SK-N-SH (cell line): ENCODE data around the gene DENND5B. TPM values are rescaled to one million over a fixed set of nuclear protein-coding genes. Genes with fewer than 3 reads are reported as not detected.

ENCODE experiments used
- CTCF ChIA-PET: fragments of 300-600, 350-600 bp; formaldehyde crosslinking; extraction: SDS; loops from one replicate; lab custom pipeline; 2021; lab: Yijun Ruan, JAX
- POLR2A ChIA-PET: fragments of 350-600 bp; sonication (Branson Sonifier 250); formaldehyde crosslinking; extraction: SDS; loops from one replicate; lab custom pipeline; 2020; ENCODE audit warnings: antibody characterized with exemption, inconsistent platforms; lab: Yijun Ruan, JAX
- DNase-seq: peaks from one replicate; pipeline ENCODE4 v3.0.0; 2012
- H2AFZ ChIP-seq: fragments of 200-600 bp; sonication (generic); 2 replicates; pipeline ENCODE4 v1.8.1; 2016; ENCODE audit warnings: antibody characterized with exemption, mild to moderate bottlenecking, low read depth
- H3F3A ChIP-seq: fragments of 200-600 bp; sonication (generic); replicated peaks from 2 replicates; pipeline ENCODE3; 2016; ENCODE audit warnings: antibody characterized with exemption, mild to moderate bottlenecking; ENCODE audit not compliant: insufficient read depth
- H3K27ac ChIP-seq, 2 experiments: fragments of 200-500 bp in 1 of 2; fragments of 200-600 bp in 1 of 2; sonication (Bioruptor generic) in 1 of 2; sonication (generic), shearing (Covaris generic) in 1 of 2; 2 replicates each; pipeline versions ENCODE4 v1.5.1 to v1.6.1; 2014 to 2016; ENCODE audit warnings: low read depth in 2 of 2, inconsistent platforms in 1 of 2, low read length in 1 of 2, mild to moderate bottlenecking in 1 of 2, mixed read lengths in 1 of 2
- H3K27me3 ChIP-seq: fragments of 200-600 bp; sonication (generic), shearing (Covaris generic); 2 replicates; pipeline ENCODE4 v1.6.1; 2016; ENCODE audit warnings: mixed run types; ENCODE audit not compliant: insufficient read depth
- H3K36me3 ChIP-seq, 2 experiments: fragments of 200-500 bp in 1 of 2; fragments of 200-600 bp in 1 of 2; sonication (Bioruptor generic) in 1 of 2; sonication (generic) in 1 of 2; replicated peaks in 1 of 2; 2 replicates each; pipeline versions ENCODE3 to v1.5.1; 2014 to 2016; ENCODE audit warnings: low read length in 1 of 2, mild to moderate bottlenecking in 1 of 2; ENCODE audit not compliant: insufficient read depth in 2 of 2, control insufficient read depth in 1 of 2
- H3K4me1 ChIP-seq, 2 experiments: fragments of 200-500 bp in 1 of 2; fragments of 200-600 bp in 1 of 2; sonication (Bioruptor generic) in 1 of 2; sonication (generic), shearing (Covaris generic) in 1 of 2; 2 replicates each; pipeline versions ENCODE4 v1.5.1 to v1.6.1; 2014 to 2016; ENCODE audit warnings: low read depth in 1 of 2, low read length in 1 of 2, mixed run types in 1 of 2; ENCODE audit not compliant: insufficient read depth in 2 of 2, control insufficient read depth in 1 of 2
- H3K4me2 ChIP-seq: fragments of 200-600 bp; sonication (generic), shearing (Covaris generic); 2 replicates; pipeline ENCODE4 v1.6.1; 2017; ENCODE audit warnings: mixed run types
- H3K4me3 ChIP-seq, 2 experiments: fragments of 200-500 bp in 1 of 2; fragments of 200-600 bp in 1 of 2; sonication (Bioruptor generic) in 1 of 2; sonication (generic), shearing (Covaris generic) in 1 of 2; 2 replicates each; pipeline versions ENCODE4 v1.5.1 to v1.8.1; 2014 to 2016; ENCODE audit warnings: low read depth in 2 of 2, inconsistent platforms in 1 of 2, low read length in 1 of 2, mild to moderate bottlenecking in 1 of 2, mixed read lengths in 1 of 2, moderate library complexity in 1 of 2
- H3K79me2 ChIP-seq: fragments of 200-600 bp; sonication (generic); 2 replicates; pipeline ENCODE4 v1.8.1; 2017; ENCODE audit warnings: mild to moderate bottlenecking; ENCODE audit not compliant: insufficient read depth
- H3K9ac ChIP-seq: fragments of 200-600 bp; sonication (generic); 2 replicates; pipeline ENCODE4 v1.6.1; 2017; ENCODE audit warnings: mixed run types
- H3K9me2 ChIP-seq: fragments of 200-600 bp; sonication (generic); 2 replicates; pipeline ENCODE4 v1.6.1; 2017; ENCODE audit warnings: mixed run types
- H3K9me3 ChIP-seq: fragments of 200-600 bp; sonication (generic); 2 replicates; pipeline ENCODE4 v1.6.1; 2017; ENCODE audit warnings: mixed run types, mild to moderate bottlenecking, moderate library complexity
- H4K20me1 ChIP-seq: fragments of 200-600 bp; sonication (generic); 2 replicates; pipeline ENCODE4 v1.6.1; 2017; ENCODE audit warnings: mild to moderate bottlenecking, mixed run types; ENCODE audit not compliant: insufficient read depth
- CHD2 ChIP-seq: fragments of 150-350 bp; IDR thresholded peaks from 2 replicates; pipeline ENCODE4 v1.6.1; 2018; ENCODE audit warnings: low read length; ENCODE audit not compliant: partially characterized antibody
- NFIC ChIP-seq: IDR thresholded peaks from 2 replicates; pipeline ENCODE4 v1.4.0; 2012; ENCODE audit warnings: borderline replicate concordance
- RXRA ChIP-seq: IDR thresholded peaks from 2 replicates; pipeline ENCODE4 v1.4.0; 2012; ENCODE audit warnings: low read depth, mild to moderate bottlenecking, borderline replicate concordance
- SIN3A ChIP-seq: IDR thresholded peaks from 2 replicates; pipeline ENCODE4 v1.6.1; 2012; ENCODE audit warnings: low read depth, mild to moderate bottlenecking, low read length, moderate library complexity, borderline replicate concordance
- TAF1 ChIP-seq: IDR thresholded peaks from 2 replicates; pipeline ENCODE4 v1.6.1; 2012; ENCODE audit warnings: low read depth, mild to moderate bottlenecking, low read length, moderate library complexity, borderline replicate concordance
- TCF12 ChIP-seq: IDR thresholded peaks from 2 replicates; pipeline ENCODE4 v1.4.0; 2012
- YY1 ChIP-seq: IDR thresholded peaks from 2 replicates; pipeline ENCODE4 v1.4.0; 2012; ENCODE audit warnings: low read depth, mild to moderate bottlenecking
- WGBS: methylation state at CpG from one replicate; pipeline ENCODE4 v1.1.6; 2017; ENCODE audit warnings: low lambda C conversion rate; 5-methylcytosine and 5-hydroxymethylcytosine counted together
- polyA plus RNA-seq, 3 experiments: library from polyadenylated mRNA; depleted of rRNA; stranded (reverse); fragments of >200 nt; gene quantifications; 2 replicates each; pipeline ENCODE4 v1.2.3, GENCODE V29; 2012
- TF ChIP-seq, protein P1 (sequence below): IDR thresholded peaks from 2 replicates; pipeline ENCODE4 v1.4.0; 2012; ENCODE audit warnings: low read depth, borderline replicate concordance
- TF ChIP-seq, protein P2 (sequence below): fragments of 150-350 bp; IDR thresholded peaks from 2 replicates; pipeline ENCODE4 v1.6.1; 2017; ENCODE audit warnings: antibody characterized with exemption, low read length, low read depth, borderline replicate concordance
- TF ChIP-seq, protein P3 (sequence below): fragments of 150-350 bp; IDR thresholded peaks from 2 replicates; pipeline ENCODE4 v1.6.1; 2016; ENCODE audit warnings: mild to moderate bottlenecking, low read depth, low read length
- TF ChIP-seq, protein P4 (sequence below): IDR thresholded peaks from 2 replicates; pipeline ENCODE4 v1.4.0; 2012; ENCODE audit warnings: low read depth, borderline replicate concordance
- TF ChIP-seq, protein P5 (sequence below): IDR thresholded peaks from 2 replicates; pipeline ENCODE4; 2012

The DENND5B gene
- polyA plus RNA-seq, 1 of the 3 experiments (the other 2 are of a cell fraction) = 5.3 TPM

DNA sequence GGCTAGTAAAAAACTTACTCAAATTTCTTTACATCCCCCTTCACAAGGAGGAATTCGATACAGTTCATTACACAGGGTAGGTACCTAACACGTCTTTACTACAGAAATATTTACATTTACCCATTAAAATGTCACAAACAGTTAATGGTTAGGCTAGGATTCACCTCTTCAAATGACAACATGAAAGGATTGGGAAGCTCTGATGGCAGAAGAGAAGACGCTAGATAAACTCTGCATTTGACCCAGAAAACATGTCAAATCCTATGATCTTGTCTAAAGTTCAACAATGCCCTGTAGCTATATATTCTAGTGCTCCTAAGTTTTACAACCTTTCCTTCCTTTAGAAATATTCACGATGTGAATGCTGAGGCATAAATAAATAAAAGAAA is 64.8 kb downstream of the DENND5B start:
- no peak for DNase-seq
- H3K9me2 ChIP-seq = no peaks in the 10 kb centered on the region
- H2AFZ ChIP-seq = no peak overlapping the region
- CTCF ChIA-PET = no interaction called here
- H3K4me3 ChIP-seq = no peak overlapping the region
- TF ChIP-seq, protein P1, sequence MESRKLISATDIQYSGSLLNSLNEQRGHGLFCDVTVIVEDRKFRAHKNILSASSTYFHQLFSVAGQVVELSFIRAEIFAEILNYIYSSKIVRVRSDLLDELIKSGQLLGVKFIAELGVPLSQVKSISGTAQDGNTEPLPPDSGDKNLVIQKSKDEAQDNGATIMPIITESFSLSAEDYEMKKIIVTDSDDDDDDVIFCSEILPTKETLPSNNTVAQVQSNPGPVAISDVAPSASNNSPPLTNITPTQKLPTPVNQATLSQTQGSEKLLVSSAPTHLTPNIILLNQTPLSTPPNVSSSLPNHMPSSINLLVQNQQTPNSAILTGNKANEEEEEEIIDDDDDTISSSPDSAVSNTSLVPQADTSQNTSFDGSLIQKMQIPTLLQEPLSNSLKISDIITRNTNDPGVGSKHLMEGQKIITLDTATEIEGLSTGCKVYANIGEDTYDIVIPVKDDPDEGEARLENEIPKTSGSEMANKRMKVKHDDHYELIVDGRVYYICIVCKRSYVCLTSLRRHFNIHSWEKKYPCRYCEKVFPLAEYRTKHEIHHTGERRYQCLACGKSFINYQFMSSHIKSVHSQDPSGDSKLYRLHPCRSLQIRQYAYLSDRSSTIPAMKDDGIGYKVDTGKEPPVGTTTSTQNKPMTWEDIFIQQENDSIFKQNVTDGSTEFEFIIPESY = no peak
- TF ChIP-seq SIN3A (no peak), NFIC (no peak), TCF12 (no peak), YY1 (no peak), CHD2 (no peak), RXRA (no peak), TAF1 (no peak)
- TF ChIP-seq, protein P2, sequence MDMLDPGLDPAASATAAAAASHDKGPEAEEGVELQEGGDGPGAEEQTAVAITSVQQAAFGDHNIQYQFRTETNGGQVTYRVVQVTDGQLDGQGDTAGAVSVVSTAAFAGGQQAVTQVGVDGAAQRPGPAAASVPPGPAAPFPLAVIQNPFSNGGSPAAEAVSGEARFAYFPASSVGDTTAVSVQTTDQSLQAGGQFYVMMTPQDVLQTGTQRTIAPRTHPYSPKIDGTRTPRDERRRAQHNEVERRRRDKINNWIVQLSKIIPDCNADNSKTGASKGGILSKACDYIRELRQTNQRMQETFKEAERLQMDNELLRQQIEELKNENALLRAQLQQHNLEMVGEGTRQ = no peak
- TF ChIP-seq, protein P3, sequence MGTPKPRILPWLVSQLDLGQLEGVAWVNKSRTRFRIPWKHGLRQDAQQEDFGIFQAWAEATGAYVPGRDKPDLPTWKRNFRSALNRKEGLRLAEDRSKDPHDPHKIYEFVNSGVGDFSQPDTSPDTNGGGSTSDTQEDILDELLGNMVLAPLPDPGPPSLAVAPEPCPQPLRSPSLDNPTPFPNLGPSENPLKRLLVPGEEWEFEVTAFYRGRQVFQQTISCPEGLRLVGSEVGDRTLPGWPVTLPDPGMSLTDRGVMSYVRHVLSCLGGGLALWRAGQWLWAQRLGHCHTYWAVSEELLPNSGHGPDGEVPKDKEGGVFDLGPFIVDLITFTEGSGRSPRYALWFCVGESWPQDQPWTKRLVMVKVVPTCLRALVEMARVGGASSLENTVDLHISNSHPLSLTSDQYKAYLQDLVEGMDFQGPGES = no peak
- TF ChIP-seq, protein P4, sequence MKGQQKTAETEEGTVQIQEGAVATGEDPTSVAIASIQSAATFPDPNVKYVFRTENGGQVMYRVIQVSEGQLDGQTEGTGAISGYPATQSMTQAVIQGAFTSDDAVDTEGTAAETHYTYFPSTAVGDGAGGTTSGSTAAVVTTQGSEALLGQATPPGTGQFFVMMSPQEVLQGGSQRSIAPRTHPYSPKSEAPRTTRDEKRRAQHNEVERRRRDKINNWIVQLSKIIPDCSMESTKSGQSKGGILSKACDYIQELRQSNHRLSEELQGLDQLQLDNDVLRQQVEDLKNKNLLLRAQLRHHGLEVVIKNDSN = no peak
- TF ChIP-seq, protein P5, sequence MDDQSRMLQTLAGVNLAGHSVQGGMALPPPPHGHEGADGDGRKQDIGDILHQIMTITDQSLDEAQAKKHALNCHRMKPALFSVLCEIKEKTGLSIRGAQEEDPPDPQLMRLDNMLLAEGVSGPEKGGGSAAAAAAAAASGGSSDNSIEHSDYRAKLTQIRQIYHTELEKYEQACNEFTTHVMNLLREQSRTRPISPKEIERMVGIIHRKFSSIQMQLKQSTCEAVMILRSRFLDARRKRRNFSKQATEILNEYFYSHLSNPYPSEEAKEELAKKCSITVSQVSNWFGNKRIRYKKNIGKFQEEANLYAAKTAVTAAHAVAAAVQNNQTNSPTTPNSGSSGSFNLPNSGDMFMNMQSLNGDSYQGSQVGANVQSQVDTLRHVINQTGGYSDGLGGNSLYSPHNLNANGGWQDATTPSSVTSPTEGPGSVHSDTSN = no peak
- TF ChIP-seq, all 33 proteins: peak for 0
- no peaks in the 10 kb centered on the region for H3K36me3 ChIP-seq
- no peak overlapping the region for H3K4me2 ChIP-seq
- H3K9me3 ChIP-seq = no peaks in the 10 kb centered on the region
- H4K20me1 ChIP-seq = no peaks in the 10 kb centered on the region
- no peak overlapping the region for H3K27ac ChIP-seq
- no peaks in the 10 kb centered on the region for H3K27me3 ChIP-seq
- H3K9ac ChIP-seq = no peak overlapping the region
- H3F3A ChIP-seq = no peaks in the 10 kb centered on the region
- 65% methylated on average over 4 of the region's 4 CpGs for WGBS
- POLR2A ChIA-PET = no interaction called here
- peaks cover 85% of the 10 kb centered on the region for H3K79me2 ChIP-seq
- H3K4me1 ChIP-seq = peaks cover 5 to 15% of the 10 kb centered on the region in 2 experiments; a peak in 3 of 4 replicates
